ENCODE data around the gene BPIFB4.
"Not testable (repeated sequence)": the region's sequence is repeated elsewhere in the genome, so short reads cannot be mapped to it uniquely, and the experiment has no call there.

The BPIFB4 gene

DNA sequence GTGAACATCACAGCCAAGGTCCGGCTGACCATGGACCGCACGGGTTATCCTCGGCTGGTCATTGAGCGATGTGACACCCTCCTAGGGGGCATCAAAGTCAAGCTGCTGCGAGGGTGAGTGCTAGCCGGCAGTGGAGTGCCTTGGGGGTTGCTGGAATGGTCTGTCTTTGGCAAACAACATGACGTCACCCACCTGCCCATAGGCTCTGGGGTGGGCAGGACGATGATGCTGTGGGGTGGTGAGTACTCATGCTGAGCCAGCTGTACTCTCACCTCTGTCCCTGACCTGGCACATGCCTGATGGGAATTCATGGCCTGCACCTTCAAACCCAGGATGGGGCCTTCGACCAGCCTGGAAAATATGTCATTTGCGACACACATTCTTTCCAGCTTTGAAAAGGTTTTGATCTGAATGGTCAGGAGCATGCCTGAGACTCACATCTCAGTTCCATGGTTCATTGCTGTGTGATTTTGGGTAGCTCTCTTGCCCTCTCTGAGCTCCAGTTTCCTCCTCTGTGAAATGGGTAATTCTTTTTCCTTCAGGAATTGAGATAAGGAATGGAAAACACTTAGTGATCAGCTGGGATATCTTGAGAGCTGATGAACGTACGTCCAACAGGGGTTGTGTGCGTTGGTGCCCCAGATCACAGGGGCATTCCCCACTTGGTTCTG lies 6.7 kb downstream of the BPIFB4 start:
- Histone ChIP-seq H3K4me3 (no peak overlapping the region), H3K27ac (no peak overlapping the region), H3K36me3 (ENCODE audit: insufficient read depth, low read length) (no peaks in the 10 kb centered on the region), H3K9ac (ENCODE audit: insufficient read length) (no peak overlapping the region), H3K9me3 (ENCODE audit: low read depth, low read length) (no peaks in the 10 kb centered on the region)
- TF ChIP-seq POLR2AphosphoS5 (IDR thresholded peaks at IDR 0.05; ENCODE audit: borderline replicate concordance, low read depth, low read length) (no peak), FOXP2 (optimal IDR thresholded peaks at IDR 0.05; ENCODE audit: control extremely low read depth, extremely low read length, insufficient read depth) (no peak), EZH2 (IDR thresholded peaks at IDR 0.05) (no peak)
- DNase-seq (ENCODE audit: low read depth, low spot score) = no peak

DNA sequence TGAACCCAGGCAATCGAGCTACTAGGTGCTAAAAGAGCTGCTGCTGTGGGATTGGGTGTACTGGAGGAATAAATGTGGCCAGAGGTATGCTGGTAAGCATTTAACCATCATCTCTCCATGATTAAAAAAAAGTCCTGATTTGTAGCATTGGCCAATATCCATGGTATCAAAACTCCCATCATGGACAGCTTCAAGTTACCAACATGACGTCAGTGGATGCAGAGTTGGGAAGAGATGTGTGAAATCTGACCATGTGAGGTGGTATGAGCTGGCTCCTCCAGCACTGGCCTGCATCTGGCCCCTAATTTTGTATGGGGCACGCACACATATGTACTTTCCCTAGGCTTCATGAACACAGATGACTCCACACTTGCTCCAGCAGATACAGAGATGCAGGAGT lies 11.7 kb downstream of the BPIFB4 start:
- no peak overlapping the region for H3K9ac ChIP-seq (ENCODE audit: insufficient read length)
- DNase-seq (ENCODE audit: low read depth, low spot score) = no peak
- H3K36me3 ChIP-seq (ENCODE audit: insufficient read depth, low read length) = no peaks in the 10 kb centered on the region
- TF ChIP-seq EZH2 (IDR thresholded peaks at IDR 0.05) (no peak), FOXP2 (optimal IDR thresholded peaks at IDR 0.05; ENCODE audit: control extremely low read depth, extremely low read length, insufficient read depth) (no peak), POLR2AphosphoS5 (IDR thresholded peaks at IDR 0.05; ENCODE audit: borderline replicate concordance, low read depth, low read length) (no peak)
- H3K4me3 ChIP-seq = no peak overlapping the region
- no peaks in the 10 kb centered on the region for H3K9me3 ChIP-seq (ENCODE audit: low read depth, low read length)
- H3K27ac ChIP-seq = no peak overlapping the region

DNA sequence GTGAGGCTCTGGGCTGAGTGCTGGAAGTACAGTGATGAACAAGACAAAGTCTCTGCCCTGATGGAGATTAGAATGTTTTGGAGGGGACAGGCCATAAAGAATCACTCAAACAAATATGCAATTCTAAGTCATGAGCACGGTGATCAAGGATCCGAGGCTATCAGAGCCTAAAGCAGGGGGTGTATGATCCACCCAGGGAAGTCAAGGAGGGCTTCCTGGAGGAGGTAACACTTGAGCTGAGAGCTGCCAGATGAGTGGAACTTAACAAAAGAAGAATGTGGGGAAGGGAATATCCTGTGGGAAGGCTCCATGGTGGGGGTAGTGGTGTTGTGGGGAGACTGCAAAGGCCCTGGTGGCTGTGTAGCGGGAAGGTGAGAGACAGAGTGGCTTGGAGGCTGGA lies 12.2 kb downstream of the BPIFB4 start:
- DNase-seq (ENCODE audit: low read depth, low spot score) = no peak
- Histone ChIP-seq H3K27ac (no peak overlapping the region), H3K9ac (ENCODE audit: insufficient read length) (no peak overlapping the region), H3K36me3 (ENCODE audit: insufficient read depth, low read length) (no peaks in the 10 kb centered on the region), H3K4me3 (no peak overlapping the region), H3K9me3 (ENCODE audit: low read depth, low read length) (no peaks in the 10 kb centered on the region)
- no peak for TF ChIP-seq POLR2AphosphoS5 (IDR thresholded peaks at IDR 0.05; ENCODE audit: borderline replicate concordance, low read depth, low read length)
- no peak for TF ChIP-seq EZH2 (IDR thresholded peaks at IDR 0.05)
- no peak for TF ChIP-seq FOXP2 (optimal IDR thresholded peaks at IDR 0.05; ENCODE audit: control extremely low read depth, extremely low read length, insufficient read depth)

DNA sequence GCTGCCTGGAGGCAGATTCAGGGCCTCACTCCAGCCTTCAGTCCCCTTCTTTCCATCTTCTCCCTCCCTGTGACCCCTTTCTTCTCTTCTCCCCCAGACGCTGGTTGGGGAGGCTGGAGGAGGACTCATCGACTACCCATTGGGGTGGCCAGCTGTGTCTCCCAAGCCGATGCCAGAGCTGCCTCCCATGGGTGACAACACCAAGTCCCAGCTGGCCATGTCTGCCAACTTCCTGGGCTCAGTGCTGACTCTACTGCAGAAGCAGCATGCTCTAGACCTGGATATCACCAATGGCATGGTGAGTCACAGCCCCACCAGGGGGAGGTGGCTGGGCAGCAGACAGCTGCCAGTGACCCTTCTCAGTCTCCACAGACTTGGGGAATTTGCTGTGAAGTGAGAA lies 12.9 kb downstream of the BPIFB4 start:
- no peak for DNase-seq (ENCODE audit: low read depth, low spot score)
- Histone ChIP-seq H3K9ac (ENCODE audit: insufficient read length) (no peak overlapping the region), H3K27ac (no peak overlapping the region), H3K4me3 (no peak overlapping the region), H3K36me3 (ENCODE audit: insufficient read depth, low read length) (no peaks in the 10 kb centered on the region), H3K9me3 (ENCODE audit: low read depth, low read length) (no peaks in the 10 kb centered on the region)
- TF ChIP-seq FOXP2 (optimal IDR thresholded peaks at IDR 0.05; ENCODE audit: control extremely low read depth, extremely low read length, insufficient read depth) = no peak
- TF ChIP-seq POLR2AphosphoS5 (IDR thresholded peaks at IDR 0.05; ENCODE audit: borderline replicate concordance, low read depth, low read length) = no peak
- no peak for TF ChIP-seq EZH2 (IDR thresholded peaks at IDR 0.05)

DNA sequence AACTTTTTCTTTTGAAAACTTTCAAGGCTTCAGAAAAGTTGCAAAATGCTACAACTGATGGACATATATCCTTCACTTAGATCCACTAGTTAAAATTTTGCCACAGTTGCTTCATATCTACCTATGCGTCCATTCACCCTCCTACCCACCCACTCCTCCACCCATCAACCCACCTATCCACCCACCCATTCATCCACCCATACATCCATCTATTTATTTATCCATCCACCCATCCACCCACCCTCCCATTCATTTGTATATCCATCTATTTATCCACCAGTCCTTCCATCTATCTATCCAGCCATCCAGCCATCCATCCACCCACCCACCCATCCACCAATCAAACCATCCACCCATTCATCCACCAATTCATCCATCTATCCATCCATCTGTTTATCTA lies 13.6 kb downstream of the BPIFB4 start:
- no peak overlapping the region for H3K27ac ChIP-seq
- no peaks in the 10 kb centered on the region for H3K9me3 ChIP-seq (ENCODE audit: low read depth, low read length)
- H3K9ac ChIP-seq (ENCODE audit: insufficient read length) = no peak overlapping the region
- TF ChIP-seq EZH2 (IDR thresholded peaks at IDR 0.05) = no peak
- DNase-seq (ENCODE audit: low read depth, low spot score) = no peak
- no peaks in the 10 kb centered on the region for H3K36me3 ChIP-seq (ENCODE audit: insufficient read depth, low read length)
- H3K4me3 ChIP-seq = no peak overlapping the region

DNA sequence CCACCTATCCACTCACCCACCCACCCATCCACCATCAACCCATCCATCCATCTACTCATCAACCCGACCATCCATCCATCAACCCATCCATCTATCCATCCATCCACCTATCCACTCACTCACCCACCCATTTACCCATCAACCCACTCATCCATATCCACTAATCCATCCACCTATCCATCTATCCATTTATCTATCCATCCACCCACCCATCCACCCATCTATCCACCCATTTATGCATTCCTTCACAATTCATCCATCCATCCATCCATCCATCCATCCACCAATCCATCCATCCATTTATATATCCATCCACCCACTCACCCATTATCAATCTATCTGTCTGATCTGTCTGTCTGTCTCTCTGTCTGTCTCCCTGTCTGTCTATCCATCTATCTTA lies 14.1 kb downstream of the BPIFB4 start:
- no peak overlapping the region for H3K4me3 ChIP-seq
- no peak overlapping the region for H3K27ac ChIP-seq
- no peak for TF ChIP-seq EZH2 (IDR thresholded peaks at IDR 0.05)
- no peak for TF ChIP-seq FOXP2 (optimal IDR thresholded peaks at IDR 0.05; ENCODE audit: control extremely low read depth, extremely low read length, insufficient read depth)
- no peak for TF ChIP-seq POLR2AphosphoS5 (IDR thresholded peaks at IDR 0.05; ENCODE audit: borderline replicate concordance, low read depth, low read length)
- H3K9ac ChIP-seq (ENCODE audit: insufficient read length) = no peak overlapping the region
- H3K36me3 ChIP-seq (ENCODE audit: insufficient read depth, low read length) = no peaks in the 10 kb centered on the region
- no peaks in the 10 kb centered on the region for H3K9me3 ChIP-seq (ENCODE audit: low read depth, low read length)
- DNase-seq (ENCODE audit: low read depth, low spot score) = no peak

DNA sequence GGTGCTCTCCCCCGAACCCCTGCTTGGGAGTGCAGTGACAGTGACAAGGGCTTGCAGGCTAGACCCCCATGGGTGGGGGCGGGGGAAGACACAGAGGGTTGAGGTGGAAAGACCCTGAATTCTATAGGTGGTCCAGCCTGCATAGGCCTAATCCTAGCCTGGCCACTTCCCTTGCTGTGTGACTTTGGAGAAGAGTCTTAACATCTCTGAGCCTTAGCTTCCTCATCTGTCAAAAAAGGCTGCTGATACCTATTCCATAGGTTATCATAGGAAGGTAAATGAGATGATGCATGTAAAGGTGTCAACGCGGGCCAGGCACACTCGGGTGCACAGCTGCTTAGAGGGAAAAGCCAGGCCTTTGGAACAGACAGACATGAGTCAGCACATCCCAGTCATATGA lies 15.8 kb downstream of the BPIFB4 start:
- no peaks in the 10 kb centered on the region for H3K9me3 ChIP-seq (ENCODE audit: low read depth, low read length)
- no peak for TF ChIP-seq POLR2AphosphoS5 (IDR thresholded peaks at IDR 0.05; ENCODE audit: borderline replicate concordance, low read depth, low read length)
- no peak for TF ChIP-seq EZH2 (IDR thresholded peaks at IDR 0.05)
- no peak overlapping the region for H3K9ac ChIP-seq (ENCODE audit: insufficient read length)
- H3K36me3 ChIP-seq (ENCODE audit: insufficient read depth, low read length) = no peaks in the 10 kb centered on the region
- H3K4me3 ChIP-seq = no peak overlapping the region
- no peak for DNase-seq (ENCODE audit: low read depth, low spot score)
- H3K27ac ChIP-seq = no peak overlapping the region

DNA sequence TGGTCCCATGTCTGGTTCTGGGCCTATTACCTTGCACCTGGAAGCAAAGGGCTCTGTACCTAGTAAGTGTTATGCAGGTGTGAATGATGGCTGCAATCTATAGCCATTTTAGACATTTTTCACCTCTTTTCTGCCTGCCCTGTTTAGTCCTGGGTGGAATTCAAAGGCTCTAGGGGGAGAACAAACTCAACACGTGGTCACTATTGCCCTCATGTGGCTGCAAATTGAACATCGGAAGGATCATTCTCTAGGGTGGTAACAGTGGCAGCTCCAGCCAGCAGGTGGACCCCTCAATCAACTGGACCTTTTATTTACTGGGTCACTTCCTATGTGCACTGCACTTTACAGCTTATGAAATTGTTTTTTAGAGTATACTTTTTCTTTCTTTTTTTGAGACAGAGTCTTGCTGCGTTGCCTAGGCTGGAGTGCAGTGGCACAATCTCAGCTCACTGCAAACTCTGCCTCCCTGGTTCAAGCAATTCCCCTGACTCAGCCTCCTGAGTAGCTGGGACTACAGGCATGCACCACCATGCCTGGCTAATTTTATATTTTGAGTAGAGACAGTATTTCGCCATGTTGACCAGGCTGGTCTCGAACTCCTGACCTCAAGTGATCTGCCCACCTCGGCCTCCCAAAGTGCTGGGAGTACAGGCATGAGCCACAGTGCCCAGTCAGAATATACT lies 16.6 kb downstream of the BPIFB4 start:
- not testable (repeated sequence) for H3K27ac ChIP-seq; H3K36me3 ChIP-seq (ENCODE audit: insufficient read depth, low read length); H3K4me3 ChIP-seq; DNase-seq (ENCODE audit: low read depth, low spot score); H3K9me3 ChIP-seq (ENCODE audit: low read depth, low read length); H3K9ac ChIP-seq (ENCODE audit: insufficient read length)

DNA sequence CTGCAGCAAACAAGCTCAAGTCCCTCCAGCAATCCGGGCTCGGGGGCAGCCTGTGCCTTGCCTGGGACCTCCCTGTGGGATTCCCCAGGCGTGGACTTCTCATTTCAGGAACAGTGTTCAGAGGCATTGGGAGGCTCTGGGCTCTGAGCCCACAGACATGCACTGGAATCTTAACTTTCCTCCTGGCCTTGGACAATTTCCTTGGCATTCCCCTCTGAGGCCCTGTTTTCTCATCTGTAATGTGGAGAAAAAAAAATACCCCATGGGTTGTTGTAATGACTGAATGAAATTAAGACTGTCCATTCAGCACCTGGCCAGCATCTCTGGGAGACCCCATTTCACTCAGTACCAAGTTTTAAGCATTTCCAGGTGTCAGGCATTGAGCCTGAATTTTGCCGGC lies 17.6 kb downstream of the BPIFB4 start:
- H3K9me3 ChIP-seq (ENCODE audit: low read depth, low read length) = no peaks in the 10 kb centered on the region

More for the DNA sequence above, 17.6 kb downstream of the BPIFB4 start:
- no peak for DNase-seq (ENCODE audit: low read depth, low spot score)
- no peak overlapping the region for H3K27ac ChIP-seq
- no peak overlapping the region for H3K4me3 ChIP-seq
- no peak overlapping the region for H3K9ac ChIP-seq (ENCODE audit: insufficient read length)
- no peak for TF ChIP-seq POLR2AphosphoS5 (IDR thresholded peaks at IDR 0.05; ENCODE audit: borderline replicate concordance, low read depth, low read length)
- no peak for TF ChIP-seq FOXP2 (optimal IDR thresholded peaks at IDR 0.05; ENCODE audit: control extremely low read depth, extremely low read length, insufficient read depth)
- no peak for TF ChIP-seq EZH2 (IDR thresholded peaks at IDR 0.05)
- no peaks in the 10 kb centered on the region for H3K36me3 ChIP-seq (ENCODE audit: insufficient read depth, low read length)
